ENCODE measurements around the gene PADI2.

DNA sequence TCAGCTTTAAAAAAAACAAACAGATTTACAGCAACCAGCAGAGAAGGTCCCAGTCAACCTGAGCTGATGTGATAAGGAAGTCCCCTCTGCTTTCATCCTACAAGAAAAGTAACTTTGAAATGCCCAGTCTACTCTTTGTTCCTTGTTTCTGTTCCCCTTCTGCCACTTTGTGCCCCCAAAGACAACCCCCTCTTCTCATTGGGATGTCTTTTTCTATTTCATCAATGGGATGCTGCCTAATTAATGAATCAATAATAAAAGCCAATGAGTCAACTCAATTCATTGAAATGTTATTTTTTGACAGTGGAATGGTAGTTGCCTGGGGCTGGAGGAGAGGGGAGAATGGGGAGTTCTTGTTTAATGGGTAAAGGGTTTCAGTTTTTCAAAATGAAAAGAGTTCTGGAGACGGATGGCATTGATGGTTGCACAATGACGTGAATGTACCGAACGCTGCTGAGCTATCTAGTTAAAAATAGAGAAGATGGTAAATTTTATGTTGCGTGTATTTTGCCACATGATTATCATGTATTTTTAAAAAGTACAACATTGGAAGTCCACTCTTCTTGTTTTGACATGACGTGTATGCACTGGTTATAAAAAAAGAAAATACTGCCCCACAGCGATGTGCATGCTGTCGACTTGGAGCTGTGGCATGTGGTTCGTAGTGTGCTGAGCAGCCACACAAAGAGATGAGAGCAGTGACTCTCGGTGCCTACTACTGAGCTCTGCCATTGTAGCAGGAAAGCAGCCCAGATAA lies 22.4 kb upstream of the PADI2 start:
- TF ChIP-seq, protein P1, sequence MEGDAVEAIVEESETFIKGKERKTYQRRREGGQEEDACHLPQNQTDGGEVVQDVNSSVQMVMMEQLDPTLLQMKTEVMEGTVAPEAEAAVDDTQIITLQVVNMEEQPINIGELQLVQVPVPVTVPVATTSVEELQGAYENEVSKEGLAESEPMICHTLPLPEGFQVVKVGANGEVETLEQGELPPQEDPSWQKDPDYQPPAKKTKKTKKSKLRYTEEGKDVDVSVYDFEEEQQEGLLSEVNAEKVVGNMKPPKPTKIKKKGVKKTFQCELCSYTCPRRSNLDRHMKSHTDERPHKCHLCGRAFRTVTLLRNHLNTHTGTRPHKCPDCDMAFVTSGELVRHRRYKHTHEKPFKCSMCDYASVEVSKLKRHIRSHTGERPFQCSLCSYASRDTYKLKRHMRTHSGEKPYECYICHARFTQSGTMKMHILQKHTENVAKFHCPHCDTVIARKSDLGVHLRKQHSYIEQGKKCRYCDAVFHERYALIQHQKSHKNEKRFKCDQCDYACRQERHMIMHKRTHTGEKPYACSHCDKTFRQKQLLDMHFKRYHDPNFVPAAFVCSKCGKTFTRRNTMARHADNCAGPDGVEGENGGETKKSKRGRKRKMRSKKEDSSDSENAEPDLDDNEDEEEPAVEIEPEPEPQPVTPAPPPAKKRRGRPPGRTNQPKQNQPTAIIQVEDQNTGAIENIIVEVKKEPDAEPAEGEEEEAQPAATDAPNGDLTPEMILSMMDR (IDR thresholded peaks at IDR 0.05) = no peak
- TF ChIP-seq POLR2AphosphoS5 (IDR thresholded peaks at IDR 0.05) (no peak), POLR2A (IDR thresholded peaks at IDR 0.05) (no peak), EP300 (IDR thresholded peaks at IDR 0.05) (no peak)

Data from upper lobe of left lung (tissue), 4 donors.